Measurements from ENCODE around the gene POMP. TPM values are rescaled to one million over a fixed set of nuclear protein-coding genes. Genes with fewer than 3 reads are reported as not detected.

Gene POMP
- total RNA-seq, 1 donor from 2014 or later = 25.0 TPM

- peaks cover 0 to 8% of the 10 kb centered on the region in 2 donors for H3K4me1 ChIP-seq
- H3K36me3 ChIP-seq = no peaks in the 10 kb centered on the region
- no peaks in the 10 kb centered on the region for H3K9me3 ChIP-seq
- no peak overlapping the region for H3K27ac ChIP-seq
- H3K27me3 ChIP-seq = no peaks in the 10 kb centered on the region
- no peak overlapping the region for H3K4me3 ChIP-seq
- no peak for DNase-seq (ENCODE audit: low spot score in 2 of 2)
- intact Hi-C loops (cut with DNase I) = loop anchor here (10.0 kb wide), 1 partner anchor 712 kb away; no protein-coding TSS in a partner anchor
- no peak for TF ChIP-seq CTCF (IDR thresholded peaks at IDR 0.05)
Measured at GRCh38 chr13:28653111-28653510, 5.8 kb upstream of the POMP start.

GRCh38 chr13:28654276-28654675, 4.7 kb upstream of the POMP start:
- no peak for TF ChIP-seq CTCF (IDR thresholded peaks at IDR 0.05)
- Histone ChIP-seq H3K27me3 (no peaks in the 10 kb centered on the region), H3K9me3 (no peaks in the 10 kb centered on the region), H3K36me3 (no peaks in the 10 kb centered on the region), H3K4me1 (peaks cover 0 to 8% of the 10 kb centered on the region in 2 donors), H3K27ac (no peak overlapping the region), H3K4me3 (no peak overlapping the region)
- intact Hi-C loops (cut with DNase I) = loop anchor here (10.0 kb wide), 1 partner anchor 711 kb away; no protein-coding TSS in a partner anchor
- no peak for DNase-seq (ENCODE audit: low spot score in 2 of 2)

- Histone ChIP-seq H3K36me3 (no peaks in the 10 kb centered on the region), H3K4me3 (no peak overlapping the region), H3K9me3 (no peaks in the 10 kb centered on the region), H3K27ac (no peak overlapping the region), H3K4me1 (peaks cover 7 to 18% of the 10 kb centered on the region in 2 donors), H3K27me3 (no peaks in the 10 kb centered on the region)
- no peak for TF ChIP-seq CTCF (IDR thresholded peaks at IDR 0.05)
- DNase-seq (ENCODE audit: low spot score in 2 of 2) = no peak
- intact Hi-C loops (cut with DNase I) = loop anchor here (5.0 to 10.0 kb wide), 2 partner anchors 142 to 709 kb away; no protein-coding TSS in a partner anchor
Measured at GRCh38 chr13:28655561-28655960, 3.4 kb upstream of the POMP start.

- Histone ChIP-seq H3K4me1 (peaks cover 9 to 30% of the 10 kb centered on the region in 2 donors), H3K4me3 (peak overlapping the region; percentile 91 to 98), H3K9me3 (no peaks in the 10 kb centered on the region), H3K27me3 (no peaks in the 10 kb centered on the region), H3K36me3 (peaks cover 6 to 19% of the 10 kb centered on the region in 2 donors), H3K27ac (peak overlapping the region; percentile 92 to 97)
- intact Hi-C loops (cut with DNase I) = loop anchor here (2.0 to 10.0 kb wide), 3 partner anchors 139 to 707 kb away; partner anchors contain the start of gene PAN3
- TF ChIP-seq CTCF (IDR thresholded peaks at IDR 0.05) = no peak
- DNase-seq (ENCODE audit: low spot score in 2 of 2) = no peak
Measured at GRCh38 chr13:28657784-28658538, 969 bp upstream of the POMP start.

- Histone ChIP-seq H3K4me3 (peak overlapping the region; percentile 91 to 98), H3K27me3 (no peaks in the 10 kb centered on the region), H3K27ac (peak overlapping the region; percentile 92 to 97), H3K36me3 (peaks cover 7 to 24% of the 10 kb centered on the region in 2 donors), H3K9me3 (no peaks in the 10 kb centered on the region), H3K4me1 (peaks cover 9 to 30% of the 10 kb centered on the region in 2 donors)
- intact Hi-C loops (cut with DNase I) = loop anchor here (2.0 to 10.0 kb wide), 3 partner anchors 139 to 706 kb away; partner anchors contain the start of gene PAN3
- TF ChIP-seq CTCF (IDR thresholded peaks at IDR 0.05) = no peak
- DNase-seq (ENCODE audit: low spot score in 2 of 2) = no peak
Measured at GRCh38 chr13:28658539-28658795, 463 bp upstream of the POMP start.

All from ascending aorta (tissue), 2 donors.